ENCODE measurements around the gene SH3PXD2A.
"Not testable (repeated sequence)": the region's sequence is repeated elsewhere in the genome, so short reads cannot be mapped to it uniquely, and the experiment has no call there.

Gene SH3PXD2A

DNA sequence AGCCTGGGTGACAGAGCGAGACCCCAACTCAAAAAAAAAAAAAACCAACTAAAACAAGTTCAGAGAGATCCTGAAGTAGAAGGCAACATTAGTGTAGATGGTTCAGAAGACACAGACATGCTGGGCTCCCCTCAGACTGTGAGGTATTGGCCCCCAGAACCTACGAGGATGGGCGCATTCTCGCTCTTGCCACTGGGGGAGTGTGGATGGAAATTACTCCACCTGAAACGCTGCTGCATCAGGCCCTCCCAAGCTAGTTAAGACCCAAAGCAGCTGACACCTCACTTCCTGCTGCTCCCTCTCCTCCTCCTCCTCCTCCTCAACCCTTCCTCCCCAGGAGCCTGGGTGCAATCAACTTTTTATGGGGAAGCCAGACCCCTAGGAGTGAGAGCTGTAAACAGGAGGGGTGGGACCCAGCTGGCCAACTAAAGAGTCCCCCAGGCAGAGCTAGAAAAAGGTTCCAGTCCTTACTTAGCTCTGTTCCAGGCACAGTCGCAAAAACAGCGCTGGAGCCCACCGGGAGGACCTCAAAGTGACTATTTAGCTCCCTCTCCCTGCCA is 7.4 kb downstream of the SH3PXD2A start:
- DNase-seq: no peak

DNA sequence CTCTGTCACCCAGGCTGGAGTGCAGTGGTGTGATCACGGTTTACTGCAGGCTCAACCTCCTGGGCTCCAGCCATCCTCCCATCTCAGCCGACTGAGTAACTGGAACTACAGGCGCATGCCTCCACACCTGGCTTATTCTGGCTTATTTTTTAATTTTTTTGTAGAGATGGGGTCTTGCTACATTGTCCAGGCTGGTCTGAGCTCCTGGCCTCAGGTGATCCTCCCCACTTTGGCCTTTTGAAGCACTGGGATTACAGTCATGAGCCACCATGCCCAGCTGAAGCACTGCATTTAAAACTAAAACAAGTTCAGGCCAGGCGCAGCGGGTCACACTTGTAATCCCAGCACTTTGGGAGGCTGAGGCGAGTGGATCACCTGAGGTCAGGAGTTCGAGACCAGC is 8.0 kb downstream of the SH3PXD2A start:
- DNase-seq: no peak

DNA sequence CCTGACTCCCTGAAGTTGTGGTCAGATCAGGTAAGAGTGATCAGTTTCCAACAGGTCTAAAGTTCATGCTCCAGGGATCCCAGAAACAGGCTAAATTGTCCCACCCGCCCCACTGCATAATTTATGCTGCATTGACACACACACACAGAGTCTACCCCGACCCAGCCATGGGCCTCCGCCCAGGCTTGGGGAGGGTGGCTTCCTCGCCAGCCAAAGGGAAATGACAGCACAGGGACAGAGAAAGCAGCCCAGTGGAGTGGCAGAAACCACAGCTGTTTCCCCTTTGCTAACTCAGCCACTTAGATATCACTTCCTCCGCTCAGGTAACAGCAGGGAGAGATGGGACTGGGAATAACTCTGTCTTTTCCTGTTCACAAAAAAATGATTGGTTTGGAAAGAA is 9.4 kb downstream of the SH3PXD2A start:
- peak; percentile 34 for DNase-seq

DNA sequence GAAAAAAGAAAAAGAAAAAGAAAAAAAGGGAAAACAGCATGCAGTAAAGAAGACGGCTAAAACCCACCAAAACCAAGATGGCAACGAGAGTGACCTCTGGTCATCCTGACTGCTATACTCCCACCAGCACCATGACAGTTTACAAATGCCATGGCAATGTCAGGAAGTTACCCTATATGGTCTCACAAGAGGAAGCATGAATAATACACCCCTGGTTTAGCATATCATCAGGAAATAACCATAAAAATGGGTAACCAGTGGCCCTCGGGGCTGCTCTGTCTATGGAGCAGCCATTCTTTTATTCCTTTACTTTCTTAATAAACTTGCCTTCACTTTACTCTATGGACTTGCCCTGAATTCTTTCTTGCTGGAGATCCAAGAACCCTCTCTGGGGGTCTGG is 10.0 kb downstream of the SH3PXD2A start:
- not testable (repeated sequence) for DNase-seq

DNA sequence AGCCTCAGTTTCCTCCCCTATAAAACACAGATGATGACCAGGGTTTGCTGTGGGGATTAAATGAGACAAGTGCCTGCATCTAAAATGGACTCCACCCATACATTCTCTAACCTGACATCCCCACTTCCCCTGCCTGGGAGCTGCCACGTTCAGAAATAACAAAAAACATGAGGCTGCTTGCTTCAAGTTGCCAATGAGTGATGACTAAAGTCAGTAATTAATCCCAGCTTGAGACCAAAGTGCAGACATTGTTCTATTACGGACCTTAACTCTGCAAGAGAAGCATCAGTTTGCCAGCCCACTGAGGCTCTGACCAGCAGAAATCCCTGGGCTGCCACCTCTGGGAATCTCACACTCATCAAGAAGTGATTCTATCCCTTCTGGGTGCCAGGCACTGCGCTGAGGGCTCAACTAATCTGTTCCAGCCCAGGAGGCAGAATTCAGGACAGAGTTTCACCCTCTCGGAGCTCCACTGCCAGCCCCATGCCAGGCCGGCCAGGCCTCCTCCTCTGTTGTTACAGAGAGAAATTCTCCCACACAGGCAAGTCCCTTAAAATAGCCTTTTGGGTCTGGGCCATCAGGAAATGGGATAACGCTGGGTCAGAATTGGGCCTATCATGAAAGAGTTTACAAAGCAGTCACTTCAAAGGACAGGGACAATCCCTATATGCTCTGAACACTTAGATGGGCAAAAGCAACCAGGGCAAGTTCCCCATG is 11.4 kb downstream of the SH3PXD2A start:
- no peak for DNase-seq

DNA sequence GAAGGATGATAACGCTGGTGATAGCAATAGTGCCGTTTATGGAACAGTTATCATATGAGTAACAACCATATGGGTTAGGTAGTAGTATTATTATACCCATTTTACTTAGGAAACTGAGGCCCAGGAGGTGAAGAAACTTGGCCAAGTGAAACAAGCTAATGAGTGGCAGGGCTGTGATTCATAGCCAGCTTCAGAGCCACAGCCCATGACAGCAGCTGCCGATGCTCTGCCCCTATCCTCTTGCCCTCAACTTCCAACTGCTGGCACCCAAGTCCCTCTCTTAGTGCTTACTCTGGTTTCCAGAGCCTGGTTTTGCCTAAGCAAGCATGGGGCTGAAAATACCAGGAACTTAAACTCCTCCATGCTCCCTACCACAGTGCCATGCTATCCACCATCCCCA is 12.3 kb downstream of the SH3PXD2A start:
- DNase-seq: no peak

DNA sequence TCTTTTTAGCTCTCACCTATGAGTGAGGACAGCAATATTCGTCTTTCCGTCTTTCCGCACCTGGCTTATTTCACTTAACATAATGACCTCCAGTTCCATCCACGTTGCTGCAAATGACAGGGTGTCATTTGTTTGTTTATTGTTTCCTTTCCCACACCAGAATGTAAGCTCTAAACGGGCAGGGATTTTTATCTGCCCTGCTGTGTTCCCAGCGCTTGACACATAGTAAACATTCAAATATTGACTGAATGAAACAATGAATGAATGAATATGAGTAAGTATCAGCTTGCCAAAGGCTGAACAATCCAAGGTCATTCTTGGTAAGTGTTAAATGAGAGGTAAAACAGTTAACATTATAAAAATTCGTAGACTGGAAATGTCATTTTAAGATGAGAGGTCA is 12.8 kb downstream of the SH3PXD2A start:
- no peak for DNase-seq

DNA sequence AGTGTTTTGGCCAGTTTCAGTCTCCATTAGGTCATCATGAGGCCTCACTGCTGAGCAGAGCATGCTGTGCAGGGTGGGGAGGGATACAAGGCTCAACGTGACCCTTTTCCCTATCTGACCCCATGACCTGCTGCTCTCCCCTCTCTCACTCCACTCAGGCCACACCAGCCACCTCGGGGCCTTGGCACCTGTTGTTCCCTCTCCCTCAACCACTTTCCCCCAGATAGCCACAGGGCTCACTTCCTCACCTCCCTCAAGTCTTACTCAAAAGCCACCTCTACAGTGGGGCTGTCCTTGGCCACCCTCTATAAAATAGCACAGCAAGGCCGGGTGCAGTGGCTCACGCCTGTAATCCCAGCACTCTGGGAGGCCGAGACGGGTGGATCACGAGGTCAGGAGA is 13.9 kb downstream of the SH3PXD2A start:
- DNase-seq: no peak

DNA sequence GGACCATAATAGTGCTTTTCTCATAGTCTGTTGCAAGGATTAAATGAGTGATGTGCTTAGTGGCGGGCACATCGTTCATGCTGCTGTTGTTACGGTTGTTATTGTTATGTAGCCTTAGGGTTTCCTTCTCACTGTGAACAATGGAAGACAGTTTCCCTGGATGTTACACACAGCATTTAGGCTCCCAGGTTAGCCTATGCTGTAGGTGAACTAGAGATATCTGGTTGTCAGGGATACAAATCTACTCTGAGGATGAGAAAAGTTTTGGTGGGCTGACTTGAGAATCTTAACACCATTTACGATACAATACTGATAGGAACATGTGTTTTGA is 14.7 kb downstream of the SH3PXD2A start:
- DNase-seq: no peak

DNA sequence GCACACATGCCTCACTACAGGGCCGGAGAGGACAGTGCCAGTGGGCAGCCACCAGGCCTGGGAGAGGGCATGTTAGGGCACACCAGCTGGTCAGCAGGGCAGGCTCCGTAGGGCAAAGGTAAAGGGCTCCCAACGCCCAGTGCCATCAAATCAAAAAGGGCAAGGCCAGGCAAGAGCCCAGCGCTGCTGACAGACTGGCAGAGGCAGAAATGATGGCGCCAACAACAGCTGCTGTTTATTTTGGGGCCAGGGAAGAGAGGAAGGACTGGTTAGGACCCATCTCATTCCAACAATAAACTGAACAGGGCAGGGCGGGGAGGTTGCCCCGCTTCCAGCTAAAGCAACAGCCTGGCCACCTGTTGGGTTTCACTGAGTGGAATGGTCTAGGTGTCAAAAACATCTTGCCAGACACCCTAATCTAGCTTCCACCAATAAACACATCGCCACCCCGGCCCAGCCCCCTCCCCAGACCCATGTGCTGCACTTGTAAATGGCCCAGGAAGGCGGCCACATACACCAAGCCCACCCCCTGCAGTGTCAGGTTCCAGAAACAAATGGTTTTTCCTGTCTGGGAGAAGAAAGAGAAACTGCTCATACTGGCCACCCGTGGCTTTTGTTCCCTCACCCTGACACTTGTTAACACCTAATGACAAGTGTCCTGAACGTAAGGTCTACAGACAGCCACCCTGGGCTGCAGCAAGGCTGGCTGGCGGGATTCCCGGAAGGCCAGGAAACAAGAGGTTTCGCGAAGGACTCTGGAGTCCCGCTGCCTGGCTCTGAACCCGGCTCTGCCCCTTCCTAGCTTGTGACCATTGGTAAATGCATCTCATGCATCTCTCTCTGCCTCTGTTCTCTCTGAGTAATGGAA is 15.3 kb downstream of the SH3PXD2A start:
- no peak for DNase-seq

DNA sequence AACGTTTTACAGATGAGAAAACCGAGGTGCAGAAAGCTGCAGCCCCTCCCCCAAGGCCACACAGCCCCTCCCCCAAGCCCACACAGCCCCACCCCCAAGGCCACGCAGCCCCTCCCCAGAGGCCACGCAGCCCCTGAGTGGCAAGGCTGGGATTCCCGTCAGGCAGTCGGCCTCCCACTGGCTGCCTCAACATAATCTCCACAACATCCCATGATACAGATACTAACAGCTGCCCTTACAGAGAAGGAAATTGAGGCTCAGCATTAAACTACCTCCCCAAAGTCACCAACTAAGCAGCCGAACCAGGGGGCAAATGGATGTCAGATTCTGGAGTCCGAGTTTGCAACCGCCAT is 15.9 kb downstream of the SH3PXD2A start:
- DNase-seq: no peak

DNA sequence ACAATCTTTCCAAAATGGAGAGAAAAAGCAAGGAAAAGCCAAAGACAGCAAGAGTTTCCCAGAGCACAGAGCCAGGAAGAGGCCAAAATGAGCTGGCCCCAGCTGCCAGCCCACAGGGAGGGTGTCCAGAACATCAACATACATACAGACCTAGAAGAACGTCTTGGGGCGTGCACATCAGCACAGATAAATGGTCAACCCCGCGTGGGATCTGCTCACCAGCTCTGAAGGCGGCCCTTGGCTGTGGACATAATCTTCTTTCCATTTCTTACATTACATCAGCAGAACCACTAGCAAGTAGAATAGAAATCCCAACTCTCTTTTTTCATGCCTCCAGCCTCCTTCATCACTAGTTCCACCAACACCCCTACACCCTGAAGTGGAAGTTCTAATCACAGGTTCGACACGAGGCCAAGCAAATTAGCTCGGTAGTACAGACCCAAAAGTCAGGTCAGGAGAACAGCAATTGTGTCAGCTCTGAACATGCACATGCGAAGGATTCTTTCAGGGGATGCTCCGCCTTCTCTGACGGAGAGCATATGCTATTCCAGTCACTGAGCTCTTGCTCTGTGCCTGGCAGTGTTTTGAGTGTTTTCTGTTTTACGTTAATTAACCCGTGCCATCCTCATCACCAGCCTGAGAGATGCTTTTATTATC is 16.4 kb downstream of the SH3PXD2A start:
- no peak for DNase-seq

DNA sequence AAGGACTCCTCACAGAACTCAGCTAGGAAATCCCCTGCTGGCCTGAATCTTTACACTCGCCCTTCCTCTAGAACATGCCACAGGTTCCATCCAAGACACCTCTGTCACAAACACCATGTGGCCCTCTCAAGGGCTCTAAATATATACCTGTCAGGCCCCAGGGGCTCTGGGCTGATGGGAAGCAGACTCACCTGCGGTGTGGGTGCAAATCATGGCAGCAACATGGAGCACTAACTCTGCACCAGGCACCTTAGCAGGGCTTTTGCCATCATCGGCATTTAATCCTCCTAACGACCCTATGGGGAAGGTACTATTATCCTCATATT is 17.3 kb downstream of the SH3PXD2A start:
- no peak for DNase-seq

DNA sequence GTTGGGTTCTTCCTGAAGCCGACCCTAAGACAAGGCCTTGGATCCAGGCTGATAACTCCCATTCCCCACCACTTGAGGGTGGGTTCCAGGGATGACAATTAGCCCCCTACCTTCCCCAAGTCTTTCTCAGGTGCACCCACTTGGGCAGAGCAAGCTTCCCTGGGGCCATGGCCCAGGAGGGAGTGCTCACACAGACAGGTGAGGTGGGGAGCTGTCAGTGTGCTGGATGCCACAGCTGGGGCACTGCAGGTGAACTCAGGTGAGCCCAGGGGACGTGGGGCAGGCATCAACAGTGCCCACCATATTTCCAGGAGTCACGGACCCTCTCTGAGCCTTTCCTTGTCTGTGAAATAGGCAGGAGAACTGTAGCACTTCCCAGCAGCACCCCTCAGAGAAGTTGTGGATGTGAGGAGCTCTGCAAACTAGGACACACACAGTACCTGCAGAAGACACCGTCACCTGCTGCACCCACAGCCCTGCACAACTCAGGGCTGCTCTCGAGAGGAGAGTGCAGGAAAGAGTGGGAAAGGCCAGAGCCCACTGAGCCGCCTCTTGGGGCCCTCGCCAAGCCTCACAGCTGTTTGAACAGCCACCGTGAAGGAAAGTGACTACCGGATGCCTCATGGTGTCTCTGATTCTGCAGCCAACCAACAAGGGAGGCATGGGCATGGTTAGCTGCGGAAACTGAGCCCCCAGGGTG is 17.9 kb downstream of the SH3PXD2A start:
- DNase-seq: no peak

DNA sequence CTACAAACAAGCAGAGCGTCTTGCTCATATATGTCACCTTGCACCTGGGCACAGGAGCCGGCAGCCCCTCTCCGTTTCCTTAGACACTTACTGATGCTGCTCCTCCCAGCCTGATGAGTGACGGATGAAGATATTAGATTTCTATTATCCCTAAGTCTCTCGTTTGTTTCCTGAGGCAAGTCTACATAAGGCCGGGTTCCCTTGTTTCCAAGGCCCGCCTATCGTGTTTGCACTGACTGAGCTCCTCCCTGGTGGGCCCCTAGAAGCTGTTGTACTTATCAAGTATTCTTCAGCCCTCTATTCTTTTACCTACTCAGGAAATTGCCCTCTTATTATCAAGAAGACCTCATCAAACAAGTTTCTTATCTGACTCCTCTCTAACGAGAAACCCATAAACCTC is 18.5 kb downstream of the SH3PXD2A start:
- no peak for DNase-seq

DNA sequence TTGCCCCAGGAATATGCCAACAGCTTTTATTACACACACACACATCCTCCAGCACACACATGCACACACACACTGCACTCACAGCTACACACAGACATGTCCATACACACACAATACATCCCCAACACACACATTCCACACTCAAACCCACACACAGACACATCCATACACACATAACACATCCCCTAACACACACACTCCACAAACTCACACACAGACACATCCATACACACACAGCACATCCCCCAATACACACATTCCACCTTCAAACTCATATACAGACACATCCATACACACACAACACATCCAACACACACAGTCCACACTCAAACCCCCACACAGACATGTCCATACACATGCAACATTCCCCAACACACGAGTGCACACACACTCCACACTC is 19.1 kb downstream of the SH3PXD2A start:
- DNase-seq: no peak

DNA sequence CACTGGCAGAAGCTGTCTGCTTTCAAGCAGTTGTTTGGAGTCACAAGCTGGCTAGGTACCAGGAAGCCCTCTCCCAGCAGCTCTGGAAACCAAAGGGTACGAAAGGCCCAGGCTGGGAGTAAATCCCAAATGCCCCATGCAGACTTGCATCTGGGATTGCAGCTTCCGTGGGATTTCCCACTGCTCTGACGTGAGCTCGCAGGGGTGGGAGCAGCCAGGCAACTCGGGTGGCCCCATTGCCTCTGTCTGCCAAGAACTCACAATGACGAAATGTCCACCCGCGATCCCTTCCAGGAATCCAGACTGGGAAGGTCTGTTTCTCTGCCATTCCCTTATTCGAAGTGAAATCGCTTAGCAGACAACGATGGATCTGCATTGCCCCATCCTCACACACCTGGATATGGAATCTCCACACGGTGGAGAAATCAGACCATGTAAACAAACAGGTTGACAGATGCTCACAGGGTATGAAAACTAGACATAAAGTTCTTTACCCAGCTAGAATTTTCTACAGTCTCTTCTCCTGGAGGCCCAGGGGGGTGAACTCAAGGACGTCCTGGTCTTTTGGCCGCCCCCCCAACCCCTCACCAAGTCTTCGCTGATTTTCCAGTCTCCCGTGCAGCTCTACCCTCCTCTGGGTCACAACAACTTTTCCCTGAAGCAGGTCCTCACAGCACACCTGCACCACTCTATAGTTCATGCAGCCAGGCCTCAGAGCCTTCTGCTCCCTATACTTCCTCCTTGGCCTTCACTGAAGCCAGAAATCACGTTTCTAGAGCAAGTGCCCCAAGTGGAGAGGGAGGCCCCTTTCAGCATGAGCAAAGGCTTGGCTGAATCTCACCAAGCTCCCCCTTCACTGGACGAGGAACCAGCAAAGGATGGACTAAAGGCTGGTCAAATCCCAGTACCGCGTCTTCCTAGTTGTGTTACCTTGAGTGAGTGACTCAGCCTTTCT is 20.0 kb downstream of the SH3PXD2A start:
- no peak for DNase-seq

DNA sequence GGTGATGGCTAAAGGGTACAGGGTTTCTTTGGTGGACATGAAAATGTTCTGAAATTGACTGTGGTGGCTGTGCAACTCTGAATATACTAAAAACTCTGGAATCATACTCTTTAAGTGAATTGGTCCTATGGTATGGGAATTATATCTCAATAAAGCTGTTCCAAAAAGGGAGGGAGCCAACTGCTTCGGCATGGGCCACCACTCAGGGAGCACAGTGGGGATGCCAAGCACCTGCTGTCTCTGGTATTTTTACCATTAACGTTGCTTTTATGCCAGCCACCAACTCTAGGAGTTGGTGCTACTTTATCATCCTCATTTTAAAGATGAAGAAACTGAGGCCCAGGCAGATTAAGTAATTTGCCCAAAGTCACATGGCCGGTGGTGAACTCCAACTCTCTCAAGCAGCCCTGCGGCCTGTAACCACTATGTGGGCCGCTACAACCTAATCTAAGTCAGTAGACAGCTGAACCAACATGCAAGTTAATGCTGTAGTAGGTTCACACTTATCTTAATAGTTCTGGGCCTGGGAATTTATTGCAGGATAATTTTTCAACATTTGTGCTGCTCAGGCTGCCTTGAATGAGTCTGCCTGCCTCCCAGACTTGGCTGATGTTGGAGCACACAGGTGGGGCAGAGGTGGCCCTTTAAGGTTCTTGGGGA is 20.8 kb downstream of the SH3PXD2A start:
- DNase-seq: no peak

DNA sequence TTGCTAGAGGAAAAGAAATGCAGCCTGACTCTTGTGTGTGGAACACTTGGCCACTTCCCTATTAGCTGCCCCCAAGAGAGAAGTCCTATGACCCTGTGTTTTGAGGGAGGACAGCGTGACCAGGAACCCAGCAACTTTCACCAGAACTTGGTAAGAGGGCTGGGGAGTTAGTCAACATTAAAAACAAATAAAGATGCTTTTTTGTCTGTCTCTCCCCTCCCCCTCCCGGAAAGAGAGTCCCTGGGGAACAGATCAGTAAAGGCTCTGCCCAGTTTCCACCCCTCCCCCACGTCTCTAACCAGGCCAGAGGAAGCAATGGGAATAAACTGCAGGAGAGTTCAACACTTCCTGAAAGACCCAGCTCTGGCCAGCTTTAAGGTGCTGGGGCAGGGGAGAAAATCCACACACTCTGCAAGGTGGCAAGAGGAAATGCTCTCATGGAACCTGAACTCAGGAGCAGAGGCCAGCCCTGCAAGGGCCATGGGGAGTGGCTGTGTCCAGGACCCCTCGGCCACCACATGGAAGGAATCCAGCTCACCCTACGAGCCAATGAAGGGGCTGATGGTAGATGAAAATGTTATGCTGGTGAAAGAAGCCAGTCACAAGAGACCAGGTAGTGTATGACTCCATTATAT is 21.5 kb downstream of the SH3PXD2A start:
- no peak for DNase-seq

DNA sequence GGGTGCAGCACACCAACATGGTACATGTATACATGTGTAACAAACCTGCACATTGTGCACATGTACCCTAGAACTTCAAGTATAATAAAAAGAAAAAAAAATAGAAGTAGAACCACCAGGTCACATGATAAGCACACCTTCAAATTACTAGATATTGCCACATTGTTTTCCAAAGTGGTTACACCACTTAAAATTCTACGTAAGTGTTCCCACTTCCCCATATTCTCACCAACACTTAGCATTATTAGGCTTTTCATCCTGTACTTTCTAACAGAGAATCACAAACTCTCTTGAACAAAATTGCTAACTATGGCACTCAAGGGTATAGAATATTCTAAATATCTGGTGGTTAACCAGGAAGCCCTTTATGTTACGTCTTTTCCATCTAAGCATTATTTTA is 22.6 kb downstream of the SH3PXD2A start:
- DNase-seq: no peak
